Testis (tissue), 2 donors: Measurements from ENCODE around the gene ARFGEF3.

Experiments used
- CTCF ChIP-seq, 3 experiments: fragments of 450-650 bp in 2 of 3; fragments of 200-600 bp in 1 of 3; sonication (generic) in 1 of 3; IDR thresholded peaks; one replicate each; pipeline ENCODE4 v1.5.1; 2016 to 2019; ENCODE audit warnings: antibody characterized with exemption in 3 of 3, mild to moderate bottlenecking in 2 of 3, moderate library complexity in 1 of 3
- POLR2A ChIP-seq: fragments of 450-650 bp; IDR thresholded peaks from one replicate; pipeline ENCODE4 v1.6.1; 2017; ENCODE audit warnings: antibody characterized with exemption, mild to moderate bottlenecking, moderate library complexity

GRCh38 chr6:138347864-138348263 lies 186.1 kb downstream of the ARFGEF3 start:
- TF ChIP-seq CTCF (IDR thresholded peaks at IDR 0.05) (no peak), POLR2A (no peak)
